Glutamatergic neuron (in vitro differentiated cells): ENCODE measurements around the gene MYB. TPM values are rescaled to one million over a fixed set of nuclear protein-coding genes. Genes with fewer than 3 reads are reported as not detected.
A peak's percentile ranks its signal among the peaks of the same experiment; 100 is the strongest.

Experiments
- DNase-seq: peaks from one replicate; pipeline ENCODE4 v3.0.0; 2022
- H3K27ac Mint-ChIP-seq: one replicate; pipeline ENCODE4 v1.8.0; 2020; ENCODE audit warnings: mild to moderate bottlenecking, mixed read lengths, inconsistent platforms; ENCODE audit not compliant: unreplicated experiment
- H3K27me3 Mint-ChIP-seq: one replicate; pipeline ENCODE4 v1.8.0; 2020; ENCODE audit warnings: mild to moderate bottlenecking, moderate library complexity, mixed read lengths, inconsistent platforms; ENCODE audit not compliant: unreplicated experiment
- H3K36me3 Mint-ChIP-seq: one replicate; pipeline ENCODE4 v1.8.0; 2020; ENCODE audit warnings: mild to moderate bottlenecking, mixed read lengths, inconsistent platforms; ENCODE audit not compliant: unreplicated experiment
- H3K4me1 Mint-ChIP-seq: one replicate; pipeline ENCODE4 v1.8.0; 2020; ENCODE audit warnings: mild to moderate bottlenecking, low read depth, mixed read lengths, inconsistent platforms; ENCODE audit not compliant: unreplicated experiment
- H3K4me3 Mint-ChIP-seq: one replicate; pipeline ENCODE4 v1.8.0; 2020; ENCODE audit warnings: mild to moderate bottlenecking, mixed read lengths, inconsistent platforms; ENCODE audit not compliant: unreplicated experiment
- H3K9me3 Mint-ChIP-seq: one replicate; pipeline ENCODE4 v1.8.0; 2020; ENCODE audit warnings: mild to moderate bottlenecking, moderate library complexity, mixed read lengths, inconsistent platforms; ENCODE audit not compliant: unreplicated experiment
- CTCF ChIP-seq: fragments of 200-600 bp; sonication (generic); IDR thresholded peaks from one replicate; pipeline ENCODE4 v1.5.0; 2021; ENCODE audit not compliant: partially characterized antibody, unreplicated experiment
- total RNA-seq: library from RNA; stranded (reverse); fragmentation: NEBNext Ultra II Directional; extraction: Animal tissue kit (Norgen Biotek cat#: 25700); gene quantifications from one replicate; pipeline ENCODE4 v1.2.1, GENCODE V29; 2021; ENCODE audit not compliant: unreplicated experiment

The MYB gene
- total RNA-seq, 1 donor from 2014 or later, result 0.56 TPM

DNA sequence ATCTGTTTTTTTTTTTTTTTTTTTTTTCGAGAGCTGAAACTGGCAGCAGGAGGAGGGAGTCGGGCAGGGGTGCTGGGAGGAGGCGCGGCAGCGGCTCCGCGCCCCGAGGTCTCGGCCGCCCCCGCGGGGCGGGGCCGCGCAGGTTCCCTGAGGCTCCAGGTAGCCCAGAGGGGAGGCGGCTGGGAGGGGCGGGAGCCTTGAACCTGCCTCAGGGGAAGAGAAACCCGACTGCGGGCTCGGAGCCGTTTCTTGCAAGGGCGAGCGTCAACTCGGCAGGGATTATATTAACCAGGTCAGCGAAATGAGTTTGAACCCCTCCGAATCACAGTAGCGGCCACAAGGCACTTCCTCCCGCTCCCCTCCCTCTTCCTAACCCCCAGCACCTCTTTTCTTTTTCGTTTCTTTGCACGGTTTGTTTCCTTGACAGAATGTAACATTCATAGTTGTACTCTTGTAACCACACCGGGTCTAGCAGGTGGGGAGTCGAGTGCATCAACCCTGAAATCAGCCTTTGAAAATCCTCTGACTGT, 2.0 kb downstream of the MYB start:
- no peak for TF ChIP-seq CTCF
- peak overlapping the region; percentile 67 for H3K4me3 Mint-ChIP-seq
- peaks cover 4% of the 10 kb centered on the region for H3K4me1 Mint-ChIP-seq
- H3K9me3 Mint-ChIP-seq, result peaks cover 7% of the 10 kb centered on the region
- DNase-seq, result peak; percentile 22
- no peaks in the 10 kb centered on the region for H3K36me3 Mint-ChIP-seq
- no peak overlapping the region for H3K27ac Mint-ChIP-seq
- H3K27me3 Mint-ChIP-seq, result peaks cover 2% of the 10 kb centered on the region

DNA sequence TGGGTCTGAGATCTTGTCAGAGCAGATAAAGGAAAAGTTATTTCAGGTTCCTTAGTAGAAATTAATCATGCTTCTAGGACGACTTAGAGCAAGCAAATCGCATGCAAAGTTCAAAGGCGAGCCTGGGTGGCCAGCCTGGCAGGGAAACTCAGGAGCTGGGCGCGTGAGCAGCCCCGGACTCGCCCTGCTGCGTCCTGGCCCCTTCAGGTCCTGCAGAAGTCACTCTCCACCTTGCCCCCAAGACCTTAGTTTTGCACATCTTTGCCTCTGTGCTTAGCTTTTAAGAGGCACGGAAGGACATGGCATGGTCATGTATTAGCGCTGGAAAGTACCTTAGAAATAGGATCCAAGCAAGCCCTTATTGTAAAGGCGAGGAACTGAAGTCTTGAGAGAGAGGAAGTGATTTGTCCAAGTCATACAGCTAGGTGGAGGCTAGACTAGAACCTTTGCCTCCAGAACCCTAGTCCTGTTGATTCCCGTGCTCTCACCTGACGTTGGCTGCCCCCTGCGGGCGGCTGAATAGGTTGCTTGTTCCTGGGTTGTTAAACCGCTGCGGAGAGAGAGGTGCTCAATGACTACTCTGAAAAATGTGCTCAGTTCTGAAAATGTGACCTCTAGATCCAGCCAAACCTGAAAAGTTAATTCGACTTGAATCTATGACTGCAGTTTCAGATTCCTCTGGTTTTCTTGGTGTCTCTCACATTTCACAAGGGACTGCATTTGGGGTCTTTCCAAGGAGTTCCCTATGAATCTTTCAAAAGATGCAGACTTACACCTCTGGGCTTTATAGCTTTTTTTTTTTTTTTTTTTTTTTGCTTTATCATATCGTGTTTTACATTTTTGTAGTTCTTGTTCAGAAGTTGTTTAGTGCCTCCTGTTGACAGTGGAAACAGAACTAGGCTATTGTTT, 2.7 kb downstream of the MYB start:
- Mint-ChIP-seq H3K4me1 (peaks cover 4% of the 10 kb centered on the region), H3K27me3 (peaks cover 2% of the 10 kb centered on the region), H3K27ac (no peak overlapping the region), H3K36me3 (no peaks in the 10 kb centered on the region), H3K4me3 (peak overlapping the region; percentile 67), H3K9me3 (peaks cover 7% of the 10 kb centered on the region)
- peak; percentile 56 for TF ChIP-seq CTCF
- peak; percentile 61 for DNase-seq

DNA sequence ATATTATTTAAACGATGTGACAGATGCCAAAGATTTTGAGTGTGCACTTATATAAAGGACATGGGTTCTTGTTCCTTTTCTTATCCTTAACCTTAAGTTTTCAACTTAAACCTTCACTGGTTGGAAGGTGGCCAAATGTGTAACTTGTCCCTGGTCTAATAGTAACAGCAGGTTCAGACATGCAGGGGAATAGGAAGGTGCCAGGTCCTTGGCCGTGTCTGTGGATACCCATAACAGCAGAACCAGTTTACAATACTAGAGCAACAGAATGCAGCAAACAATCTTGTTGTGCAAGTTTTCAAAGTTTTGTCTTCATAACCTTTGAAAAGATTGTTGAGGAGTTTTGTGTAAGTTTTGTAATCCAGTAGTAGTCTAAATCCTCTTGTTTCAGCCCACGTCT, 4.4 kb downstream of the MYB start:
- no peaks in the 10 kb centered on the region for H3K36me3 Mint-ChIP-seq
- peaks cover 4% of the 10 kb centered on the region for H3K4me1 Mint-ChIP-seq
- H3K27me3 Mint-ChIP-seq, result peaks cover 1% of the 10 kb centered on the region

DNA sequence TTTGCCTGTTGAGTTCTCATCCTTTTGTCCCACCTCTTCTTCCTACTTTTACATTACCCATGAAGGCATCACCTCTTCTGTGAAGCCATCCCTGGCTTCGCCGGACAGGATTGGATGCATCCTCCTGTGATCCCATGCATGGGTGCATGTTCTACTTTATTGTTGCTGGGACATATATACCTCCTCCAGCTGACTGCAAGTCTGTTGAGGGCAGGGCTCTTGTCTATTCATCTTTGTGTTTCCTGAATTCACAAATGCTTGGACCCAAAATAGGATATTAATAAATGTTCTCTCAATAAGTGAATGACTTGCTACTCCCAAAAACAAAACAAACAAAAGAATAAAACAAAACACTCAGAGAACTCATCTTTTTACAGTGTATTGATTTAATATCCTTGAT, 5.1 kb downstream of the MYB start:
- no peak overlapping the region for H3K27ac Mint-ChIP-seq
- no peaks in the 10 kb centered on the region for H3K27me3 Mint-ChIP-seq
- no peaks in the 10 kb centered on the region for H3K36me3 Mint-ChIP-seq
- TF ChIP-seq CTCF, result no peak
- peaks cover 4% of the 10 kb centered on the region for H3K9me3 Mint-ChIP-seq
- H3K4me3 Mint-ChIP-seq, result no peak overlapping the region
- DNase-seq, result no peak
- H3K4me1 Mint-ChIP-seq, result peaks cover 4% of the 10 kb centered on the region

More for the DNA sequence above, 4.4 kb downstream of the MYB start:
- no peak for TF ChIP-seq CTCF
- Mint-ChIP-seq H3K4me3 (no peak overlapping the region), H3K9me3 (peaks cover 5% of the 10 kb centered on the region), H3K27ac (no peak overlapping the region)
- DNase-seq, result no peak

DNA sequence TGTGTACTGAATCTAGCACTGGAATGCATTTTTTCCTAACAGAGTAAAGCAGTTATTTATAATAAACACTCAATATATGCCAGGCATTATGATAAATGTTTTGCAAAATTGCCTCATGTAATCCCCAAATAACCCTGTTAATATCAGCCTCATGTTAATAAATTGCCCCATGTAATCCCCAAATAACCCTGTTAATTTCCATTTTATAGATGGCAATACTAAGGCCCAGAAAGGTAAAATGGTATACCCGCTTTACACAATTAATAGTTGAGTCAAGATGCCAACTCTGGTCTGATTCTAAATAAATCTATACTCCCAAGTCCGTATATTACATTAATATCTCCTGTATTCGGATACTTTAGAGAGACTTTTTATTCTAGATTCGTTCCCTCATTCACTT, 6.3 kb downstream of the MYB start:
- H3K27ac Mint-ChIP-seq, result no peak overlapping the region
- no peaks in the 10 kb centered on the region for H3K27me3 Mint-ChIP-seq
- TF ChIP-seq CTCF, result no peak
- no peak overlapping the region for H3K4me3 Mint-ChIP-seq
- H3K36me3 Mint-ChIP-seq, result no peaks in the 10 kb centered on the region
- no peaks in the 10 kb centered on the region for H3K9me3 Mint-ChIP-seq
- H3K4me1 Mint-ChIP-seq, result no peaks in the 10 kb centered on the region
- DNase-seq, result no peak
